A549 treated with GW870086 at 1 μM for 4 hours (cell line): Measurements from ENCODE around the gene GPBAR1. TPM values are rescaled to one million over a fixed set of nuclear protein-coding genes. Genes with fewer than 3 reads are reported as not detected.

Experiments used
- total RNA-seq: library from RNA; stranded (reverse); fragments of 200-300 nt; extraction: Qiagen RNA extraction; gene quantifications from 5 replicates; pipeline ENCODE4 v1.2.3, GENCODE V29; 2022; ENCODE audit warnings: low read depth

The GPBAR1 gene, protein sequence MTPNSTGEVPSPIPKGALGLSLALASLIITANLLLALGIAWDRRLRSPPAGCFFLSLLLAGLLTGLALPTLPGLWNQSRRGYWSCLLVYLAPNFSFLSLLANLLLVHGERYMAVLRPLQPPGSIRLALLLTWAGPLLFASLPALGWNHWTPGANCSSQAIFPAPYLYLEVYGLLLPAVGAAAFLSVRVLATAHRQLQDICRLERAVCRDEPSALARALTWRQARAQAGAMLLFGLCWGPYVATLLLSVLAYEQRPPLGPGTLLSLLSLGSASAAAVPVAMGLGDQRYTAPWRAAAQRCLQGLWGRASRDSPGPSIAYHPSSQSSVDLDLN
- total RNA-seq: 0.19 to 0.42 TPM (median 0.23 TPM) in 5 replicates

GRCh38 chr2:218260742-218261422 lies at the start of gene GPBAR1:
Gene GPBAR1 (plus strand): TSS chr2:218261015. CDS start chr2:218262725, 1,710 bp downstream.

GRCh38 chr2:218216674-218217359 lies 44.0 kb upstream of the GPBAR1 start, which contains the start of gene ARPC2:
Gene ARPC2 (plus strand): TSS chr2:218217189. CDS start chr2:218217471, 282 bp downstream.

GRCh38 chr2:218269900-218270720 lies 9.3 kb downstream of the GPBAR1 start, which contains the start of the genes AAMP and PNKD:
Gene AAMP (minus strand): TSS chr2:218270137. CDS start chr2:218270086, 51 bp downstream.
Gene PNKD (plus strand): TSS chr2:218270519. CDS start chr2:218270536, 17 bp downstream.

GRCh38 chr2:218292048-218293014 lies 31.5 kb downstream of the GPBAR1 start, which contains the start of gene TMBIM1:
Gene TMBIM1 (minus strand): TSS chr2:218292503. CDS start chr2:218282141, 10,362 bp downstream.

Other genes starting within 250 kb of the GPBAR1 start
- gene RUFY4, start 191.8 kb upstream of the GPBAR1 start, total RNA-seq: 0.23 TPM in 1 of 5 replicates, not detected in the others
- gene CXCR2, start 135.0 kb upstream of the GPBAR1 start, total RNA-seq: not detected in 5 replicates
- gene CXCR1, start 94.1 kb upstream of the GPBAR1 start, total RNA-seq: not detected in 5 replicates
- gene ARPC2, start 43.8 kb upstream of the GPBAR1 start, total RNA-seq: 280 to 308 TPM (median 303 TPM) in 5 replicates
- gene AAMP, start 9.1 kb downstream of the GPBAR1 start, total RNA-seq: 124 to 170 TPM (median 127 TPM) in 5 replicates
- 65.3 to 73.6 TPM (median 72.8 TPM) in 5 replicates for gene PNKD, start 9.5 kb downstream of the GPBAR1 start, total RNA-seq
- 132 to 147 TPM (median 139 TPM) in 5 replicates for gene TMBIM1, start 31.5 kb downstream of the GPBAR1 start, total RNA-seq
- gene CATIP, start 95.8 kb downstream of the GPBAR1 start, total RNA-seq: not detected in 5 replicates
- gene SLC11A1, start 121.3 kb downstream of the GPBAR1 start, total RNA-seq: 0.10 to 0.26 TPM (median 0.19 TPM) in 5 replicates
- 54.7 to 75.2 TPM (median 72.4 TPM) in 5 replicates for gene CTDSP1, start 138.9 kb downstream of the GPBAR1 start, total RNA-seq
- gene VIL1, start 158.1 kb downstream of the GPBAR1 start, total RNA-seq: 0.08 to 0.68 TPM (median 0.27 TPM) in 5 replicates